Heart right ventricle (tissue), 16 donors: ENCODE results near the gene XPNPEP3. TPM values are rescaled to one million over a fixed set of nuclear protein-coding genes. Genes with fewer than 3 reads are reported as not detected.

Source experiments
- ATAC-seq, 8 donors: fragments of 200-7000 bp; cut with Tn5 transposase; one replicate each; pipeline ENCODE4 v1.9.1; 2020; ENCODE audit warnings: mild to moderate bottlenecking in 8 of 8, moderate library complexity in 8 of 8, moderate number of reproducible peaks in 1 of 8
- DNase-seq, 2 donors: peaks; one replicate each; pipeline ENCODE4 v3.0.0-alpha.2; 2020
- H3K27ac ChIP-seq, 10 donors: fragments of 200-600 bp; sonication (generic) in 2 of 10; one replicate each; pipeline versions ENCODE4 v1.5.0 to v1.8.0; 2020 to 2022; ENCODE audit warnings: mild to moderate bottlenecking in 3 of 10
- H3K27me3 ChIP-seq, 7 donors: fragments of 200-600 bp; one replicate each; pipeline ENCODE4 v1.8.0; 2021 to 2022; ENCODE audit warnings: mild to moderate bottlenecking in 2 of 7
- H3K36me3 ChIP-seq, 9 donors: fragments of 200-600 bp; sonication (generic) in 1 of 9; one replicate each; pipeline versions ENCODE4 v1.5.0 to v1.8.0; 2020 to 2022; ENCODE audit warnings: mild to moderate bottlenecking in 2 of 9
- H3K4me1 ChIP-seq, 9 donors: fragments of 200-600 bp; sonication (generic) in 1 of 9; one replicate each; pipeline versions ENCODE4 v1.5.0 to v1.8.0; 2020 to 2022; ENCODE audit warnings: mild to moderate bottlenecking in 4 of 9
- H3K4me3 ChIP-seq, 10 donors: fragments of 200-600 bp; sonication (generic) in 2 of 10; one replicate each; pipeline versions ENCODE4 v1.5.0 to v1.8.0; 2020 to 2022; ENCODE audit warnings: mild to moderate bottlenecking in 7 of 10, moderate library complexity in 2 of 10
- H3K9me3 ChIP-seq, 11 donors: fragments of 200-600 bp in 10 of 11; sonication (generic) in 2 of 11; one replicate each; pipeline versions ENCODE4 v1.5.0 to v1.8.0; 2013 to 2022; ENCODE audit warnings: mild to moderate bottlenecking in 2 of 11, control low read depth in 1 of 11, moderate library complexity in 1 of 11
- WGBS, 2 donors: extraction: QIAGEN DNeasy Blood & Tissue Kit; methylation state at CpG; one replicate each; pipeline ENCODE4 v1.1.7; 2013; ENCODE audit warnings: inconsistent platforms in 1 of 2; 5-methylcytosine and 5-hydroxymethylcytosine counted together
- intact Hi-C, 10 donors: fragments of 100-400 bp; cut with DNase I; formaldehyde crosslinking; loops; one replicate each; pipeline versions ENCODE4 v1.11.1 to v1.14.2; 2022
- polyA plus RNA-seq, 2 donors: library from polyadenylated mRNA; stranded (reverse); fragments of 200-250 nt; gene quantifications; one replicate each; pipeline ENCODE4 v1.2.3, GENCODE V29; 2013
- total RNA-seq, 10 donors: library from RNA; stranded (reverse); fragmentation: NEBNext Ultra II Directional in 3 of 10; extraction: Animal tissue kit (Norgen Biotek cat#: 25700) in 3 of 10; gene quantifications; one replicate each; pipeline versions ENCODE4 v1.2.1 to v1.2.4, GENCODE V29; 2021 to 2023
- TF ChIP-seq, protein P1 (sequence below), 9 donors: fragments of 200-600 bp; sonication (generic) in 2 of 9; IDR thresholded peaks; one replicate each; pipeline versions ENCODE4 v1.5.0 to v1.8.0; 2021 to 2022; ENCODE audit warnings: antibody characterized with exemption in 9 of 9, mild to moderate bottlenecking in 5 of 9, moderate library complexity in 1 of 9
- donor health status: Arrhythmogenic right ventricular cardiomyopathy.
- donor health status: ischemic (EF 13 %, LVEDD 7.1; RV severe dilation, severe dysfunction).
- donor health status: healthy with polysubstance abuse.
- donor health status: DM: no; HTN: yes; CAD: no.
- donor health status: DM: no; HTN: no; CAD: no.
- donor health status: ischemic (EF 25% LVEDD 6.9; RV normal size, moderate dysfunction).
- donor health status: ischemic (EF 25% LVEDD 5.7; RV mildly dilated, moderate dysfunction).
- donor health status: healthy.
- donor health status: DM: yes; HTN: yes; CAD: no.
- donor health status: Ischemic cardiomyopathy.
- donor health status: ischemic (EF 35%, LVEDD 5.7; RV mildly dilated, moderate dysfunction).
- donor health status: nonischemic (EF 11% LVEDD 7.7; RV severe dilation, severe dysfunction).
- donor health status: DM: yes; HTN: yes; CAD: no.
- donor health status: PGD.
- donor health status: ischemic (EF 29% LVEDD 5.4; RV normal size, mild dysfunction).
- donor health status: nonischemic (EF 23%, LVEDD 6.1; RV moderate dilation, normal function).

XPNPEP3 gene
- total and polyA plus RNA-seq, 12 donors = 3.7 to 31.7 (median 24.8) TPM

DNA sequence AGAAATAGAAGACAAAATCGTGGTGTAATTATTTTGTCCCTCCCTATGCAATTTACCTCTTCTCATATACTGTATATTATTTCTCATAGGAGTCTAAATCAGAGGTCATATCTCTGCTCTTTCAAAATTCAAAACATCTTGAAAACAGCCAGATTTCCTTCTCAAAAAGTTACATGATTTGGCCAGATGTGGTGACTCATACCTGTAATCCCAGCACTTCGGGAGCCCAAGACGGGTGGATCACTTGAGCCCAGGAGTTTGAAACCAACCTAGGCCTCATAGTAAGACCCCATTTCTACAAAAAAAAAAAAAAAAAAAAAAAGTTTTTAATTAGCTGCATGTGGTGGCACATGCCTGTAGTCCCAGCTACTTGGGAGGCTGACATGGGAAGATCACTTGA, 33.9 kb downstream of the XPNPEP3 start:
- H3K4me3 ChIP-seq = no peak overlapping the region
- ATAC-seq = no peak
- H3K27ac ChIP-seq = no peak overlapping the region
- 91 to 93% methylated on average over 3 of the region's 3 CpGs for WGBS, 2 donors
- H3K36me3 ChIP-seq = peaks cover 0 to 93% (median 36%) of the 10 kb centered on the region in 9 donors
- intact Hi-C loops = loop anchor here in 2 of 10 donors (10.0 kb wide), 2 partner anchors 196 to 206 kb away; no protein-coding TSS in a partner anchor
- H3K9me3 ChIP-seq = no peaks in the 10 kb centered on the region
- TF ChIP-seq, protein P1, sequence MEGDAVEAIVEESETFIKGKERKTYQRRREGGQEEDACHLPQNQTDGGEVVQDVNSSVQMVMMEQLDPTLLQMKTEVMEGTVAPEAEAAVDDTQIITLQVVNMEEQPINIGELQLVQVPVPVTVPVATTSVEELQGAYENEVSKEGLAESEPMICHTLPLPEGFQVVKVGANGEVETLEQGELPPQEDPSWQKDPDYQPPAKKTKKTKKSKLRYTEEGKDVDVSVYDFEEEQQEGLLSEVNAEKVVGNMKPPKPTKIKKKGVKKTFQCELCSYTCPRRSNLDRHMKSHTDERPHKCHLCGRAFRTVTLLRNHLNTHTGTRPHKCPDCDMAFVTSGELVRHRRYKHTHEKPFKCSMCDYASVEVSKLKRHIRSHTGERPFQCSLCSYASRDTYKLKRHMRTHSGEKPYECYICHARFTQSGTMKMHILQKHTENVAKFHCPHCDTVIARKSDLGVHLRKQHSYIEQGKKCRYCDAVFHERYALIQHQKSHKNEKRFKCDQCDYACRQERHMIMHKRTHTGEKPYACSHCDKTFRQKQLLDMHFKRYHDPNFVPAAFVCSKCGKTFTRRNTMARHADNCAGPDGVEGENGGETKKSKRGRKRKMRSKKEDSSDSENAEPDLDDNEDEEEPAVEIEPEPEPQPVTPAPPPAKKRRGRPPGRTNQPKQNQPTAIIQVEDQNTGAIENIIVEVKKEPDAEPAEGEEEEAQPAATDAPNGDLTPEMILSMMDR (IDR thresholded peaks at IDR 0.05) = no peak
- no peak for DNase-seq
- no peaks in the 10 kb centered on the region for H3K27me3 ChIP-seq
- H3K4me1 ChIP-seq = peaks cover 0 to 14% (median 0%) of the 10 kb centered on the region in 9 donors

DNA sequence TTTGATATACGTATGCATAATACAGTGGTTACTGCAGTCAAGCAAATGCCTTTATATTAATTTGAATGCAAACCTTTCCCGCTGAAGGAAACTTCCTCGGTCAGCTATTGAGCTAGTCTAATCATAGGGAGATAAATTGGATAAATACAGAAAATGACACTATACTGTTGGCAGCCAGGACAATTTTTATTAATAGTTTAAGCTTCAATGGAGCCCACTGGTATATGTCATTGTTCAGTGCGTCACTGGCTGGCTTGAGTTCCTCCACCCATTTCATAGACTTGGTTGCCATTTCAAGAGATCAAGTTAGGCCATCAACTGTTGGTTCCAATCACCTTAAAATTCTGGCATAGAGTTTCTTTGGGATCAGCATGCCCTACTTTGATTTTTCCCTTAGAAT, 37.5 kb downstream of the XPNPEP3 start:
- intact Hi-C loops = loop anchor here in 2 of 10 donors (10.0 kb wide), 2 partner anchors 200 to 210 kb away; no protein-coding TSS in a partner anchor
- Histone ChIP-seq H3K27me3 (no peaks in the 10 kb centered on the region), H3K9me3 (no peaks in the 10 kb centered on the region), H3K4me1 (peaks cover 0 to 17% (median 4%) of the 10 kb centered on the region in 9 donors), H3K4me3 (no peak overlapping the region), H3K36me3 (peaks cover 0 to 63% (median 4%) of the 10 kb centered on the region in 9 donors), H3K27ac (peak overlapping the region in 2 of 10 donors; percentile 22 to 62)
- DNase-seq (no peak), ATAC-seq (peak in 6 of 8 donors; percentile 64 to 96 (median 86))
- TF ChIP-seq, protein P1 (IDR thresholded peaks at IDR 0.05) = no peak
- 54 to 68% methylated on average over 4 of the region's 4 CpGs for WGBS, 2 donors

DNA sequence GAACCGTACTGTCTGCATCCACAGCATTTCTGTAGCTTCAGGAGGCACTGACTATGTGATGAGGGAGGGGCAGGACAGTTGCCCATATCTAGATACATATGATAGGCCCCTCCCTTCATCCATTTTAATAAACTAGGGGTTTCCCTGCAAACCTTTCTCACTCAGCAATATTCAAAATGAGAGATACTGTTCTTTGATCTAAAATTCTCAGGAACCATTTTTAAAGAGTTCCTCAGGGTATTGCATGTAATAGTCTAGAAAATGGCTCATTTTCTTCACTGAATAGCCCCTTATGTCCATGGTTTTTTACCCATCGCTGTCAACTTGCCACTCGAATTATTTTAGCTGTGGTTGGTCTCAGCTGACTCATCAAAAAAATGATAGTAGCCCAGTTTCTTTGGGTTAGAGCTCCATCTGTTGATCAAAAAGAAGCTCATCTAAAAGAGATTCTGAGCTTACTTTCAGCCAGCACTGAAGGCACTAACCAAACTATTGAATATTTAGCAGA, 42.0 kb downstream of the XPNPEP3 start:
- Histone ChIP-seq H3K27ac (no peak overlapping the region), H3K36me3 (peaks cover 0 to 45% (median 0%) of the 10 kb centered on the region in 9 donors), H3K4me3 (no peak overlapping the region), H3K9me3 (no peaks in the 10 kb centered on the region), H3K27me3 (no peaks in the 10 kb centered on the region), H3K4me1 (peaks cover 0 to 28% (median 2%) of the 10 kb centered on the region in 9 donors)
- ATAC-seq (peak in 2 of 8 donors; percentile 43 to 46), DNase-seq (no peak)
- TF ChIP-seq, protein P1 (IDR thresholded peaks at IDR 0.05) = peak in 6 of 9 donors; percentile 39 to 65 (median 56)
- intact Hi-C loops = loop anchor here in 2 of 10 donors (10.0 kb wide), 2 partner anchors 204 to 214 kb away; no protein-coding TSS in a partner anchor
- 40 to 46% methylated on average over 3 of the region's 3 CpGs for WGBS, 2 donors

DNA sequence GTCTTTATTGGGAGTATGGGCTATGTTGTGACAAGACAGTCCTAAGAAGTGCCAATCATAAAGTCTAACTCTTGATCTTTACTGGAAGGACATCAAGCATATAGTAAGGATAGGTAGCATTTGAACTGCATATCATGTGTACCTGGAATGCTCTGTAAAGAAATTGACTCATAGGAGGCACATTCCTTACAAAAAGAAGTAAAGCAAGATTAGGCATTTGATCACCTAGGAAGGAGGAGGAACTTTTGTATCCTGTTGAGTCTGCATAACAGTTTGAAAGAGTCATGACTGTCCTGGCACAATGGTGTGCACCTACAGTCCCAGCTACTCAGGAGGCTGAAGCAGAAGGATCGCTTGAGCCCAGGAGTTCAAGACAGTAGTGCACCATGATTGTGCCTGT, 47.2 kb downstream of the XPNPEP3 start:
- 96 to 98% methylated on average over 1 of the region's 1 CpG for WGBS, 2 donors

More for the DNA sequence above, 47.2 kb downstream of the XPNPEP3 start:
- intact Hi-C loops = no loop called here
- Histone ChIP-seq H3K27me3 (no peaks in the 10 kb centered on the region), H3K36me3 (peaks cover 0 to 68% (median 12%) of the 10 kb centered on the region in 9 donors), H3K4me3 (no peak overlapping the region), H3K9me3 (no peaks in the 10 kb centered on the region), H3K4me1 (peaks cover 0 to 12% (median 0%) of the 10 kb centered on the region in 9 donors), H3K27ac (no peak overlapping the region)
- TF ChIP-seq, protein P1 (IDR thresholded peaks at IDR 0.05) = no peak
- no peak for ATAC-seq
- no peak for DNase-seq
